NCI-H774 (cell line): ENCODE measurements around the gene ROBO1.

Experiments used
- DNase-seq: peaks from one replicate; lab custom pipeline; 2025; lab: John Stamatoyannopoulos, UW

The ROBO1 gene

GRCh38 chr3:78839693-78840092 lies 928.1 kb downstream of the ROBO1 start:
- no peak for DNase-seq

- no peak for DNase-seq
Measured at GRCh38 chr3:78838362-78838761, 929.4 kb downstream of the ROBO1 start.

GRCh38 chr3:78834910-78835309 lies 932.9 kb downstream of the ROBO1 start:
- DNase-seq, result no peak

GRCh38 chr3:78832785-78833204 lies 935.0 kb downstream of the ROBO1 start:
- no peak for DNase-seq

- no peak for DNase-seq
Measured at GRCh38 chr3:78831446-78831972, 936.3 kb downstream of the ROBO1 start.

GRCh38 chr3:78830470-78830869 lies 937.3 kb downstream of the ROBO1 start:
- no peak for DNase-seq

GRCh38 chr3:78827618-78828017 lies 940.2 kb downstream of the ROBO1 start:
- DNase-seq, result no peak

- DNase-seq, result no peak
Measured at GRCh38 chr3:78825858-78826215, 942.0 kb downstream of the ROBO1 start.

- no peak for DNase-seq
Measured at GRCh38 chr3:78825118-78825857, 942.5 kb downstream of the ROBO1 start.

- DNase-seq, result no peak
Measured at GRCh38 chr3:78823859-78824258, 943.9 kb downstream of the ROBO1 start.

- DNase-seq, result no peak
Measured at GRCh38 chr3:78823434-78823833, 944.4 kb downstream of the ROBO1 start.

GRCh38 chr3:78822726-78823125 lies 945.1 kb downstream of the ROBO1 start:
- no peak for DNase-seq

GRCh38 chr3:78820542-78820941 lies 947.3 kb downstream of the ROBO1 start:
- no peak for DNase-seq

GRCh38 chr3:78818161-78818985 lies 949.4 kb downstream of the ROBO1 start:
- no peak for DNase-seq

GRCh38 chr3:78814893-78815562 lies 952.8 kb downstream of the ROBO1 start:
- no peak for DNase-seq

GRCh38 chr3:78812166-78812565 lies 955.6 kb downstream of the ROBO1 start:
- DNase-seq, result no peak

GRCh38 chr3:78809966-78810365 lies 957.8 kb downstream of the ROBO1 start:
- no peak for DNase-seq

- DNase-seq, result no peak
Measured at GRCh38 chr3:78804251-78805037, 963.4 kb downstream of the ROBO1 start.

GRCh38 chr3:78802562-78802930 lies 965.3 kb downstream of the ROBO1 start:
- no peak for DNase-seq

- no peak for DNase-seq
Measured at GRCh38 chr3:78801926-78802561, 965.8 kb downstream of the ROBO1 start.

- DNase-seq, result no peak
Measured at GRCh38 chr3:78799681-78800080, 968.1 kb downstream of the ROBO1 start.
